HG02981 (cell line): ENCODE results near the gene ZNF22.

ENCODE experiments used
- ATAC-seq: cut with Tn5 transposase; IDR thresholded peaks from one replicate; pipeline ENCODE4 v1.9.1; 2021; ENCODE audit warnings: mild to moderate bottlenecking, moderate library complexity; ENCODE audit not compliant: unreplicated experiment

The ZNF22 gene

DNA sequence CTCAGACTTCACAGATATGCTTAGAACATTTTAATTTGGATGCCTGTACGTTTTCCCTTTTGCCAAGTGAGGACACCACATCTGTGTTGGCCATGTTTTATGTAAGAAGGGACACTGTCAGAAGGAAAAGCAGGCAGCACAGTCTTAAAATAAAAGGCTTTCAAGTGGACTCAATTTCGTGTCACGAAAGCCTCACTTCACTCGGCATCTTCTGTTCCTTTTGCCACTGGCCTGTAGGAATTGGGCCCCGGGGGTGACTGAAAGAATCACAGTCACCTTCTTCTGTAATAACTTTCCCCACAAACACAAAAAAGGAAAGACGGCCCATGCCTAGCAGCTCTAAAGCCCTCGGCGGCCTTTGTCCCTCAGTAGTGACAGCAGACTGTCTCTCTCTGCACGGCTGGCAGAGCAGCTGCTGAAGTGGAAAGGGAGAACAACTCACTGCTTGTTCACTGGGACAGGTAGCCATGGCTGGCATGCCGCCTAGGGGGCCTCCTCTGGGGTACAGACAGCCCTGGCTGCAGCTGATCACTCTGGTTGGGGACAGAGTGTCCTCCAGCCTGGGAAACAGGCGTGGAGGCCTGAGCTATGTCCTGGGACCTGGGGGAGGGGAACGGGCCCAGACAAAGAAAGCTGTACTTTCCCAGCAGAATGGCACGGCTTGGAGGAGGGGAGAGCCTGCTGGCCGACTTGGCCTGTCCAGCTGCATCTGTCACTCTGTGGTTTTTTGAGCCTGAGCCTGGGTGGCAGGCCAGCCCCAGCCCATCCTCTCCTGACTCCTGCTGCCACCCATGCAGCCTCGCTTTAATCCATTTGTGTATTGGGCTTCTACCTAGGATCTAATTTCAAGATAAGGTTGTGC is 36.7 kb upstream of the ZNF22 start:
- ATAC-seq = no peak

DNA sequence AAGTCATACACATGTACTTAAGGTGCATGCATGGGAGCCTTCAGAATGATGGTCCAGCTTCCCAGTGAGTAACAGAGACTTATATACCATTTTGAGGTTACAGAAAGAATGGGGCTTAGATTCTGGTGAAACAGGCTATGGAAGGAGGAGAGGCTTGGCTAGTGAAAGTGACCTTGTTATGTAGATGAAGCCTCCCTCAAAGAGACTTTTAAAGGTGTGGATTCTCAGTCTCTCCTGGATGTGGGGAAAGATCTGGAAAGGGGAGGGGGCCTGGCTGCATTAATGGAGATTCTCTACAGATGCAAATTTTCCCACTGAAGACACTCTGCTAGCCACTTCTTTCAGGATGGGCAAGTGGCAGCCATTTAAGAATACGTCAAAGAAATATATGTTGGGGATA is 35.6 kb upstream of the ZNF22 start:
- ATAC-seq = no peak

DNA sequence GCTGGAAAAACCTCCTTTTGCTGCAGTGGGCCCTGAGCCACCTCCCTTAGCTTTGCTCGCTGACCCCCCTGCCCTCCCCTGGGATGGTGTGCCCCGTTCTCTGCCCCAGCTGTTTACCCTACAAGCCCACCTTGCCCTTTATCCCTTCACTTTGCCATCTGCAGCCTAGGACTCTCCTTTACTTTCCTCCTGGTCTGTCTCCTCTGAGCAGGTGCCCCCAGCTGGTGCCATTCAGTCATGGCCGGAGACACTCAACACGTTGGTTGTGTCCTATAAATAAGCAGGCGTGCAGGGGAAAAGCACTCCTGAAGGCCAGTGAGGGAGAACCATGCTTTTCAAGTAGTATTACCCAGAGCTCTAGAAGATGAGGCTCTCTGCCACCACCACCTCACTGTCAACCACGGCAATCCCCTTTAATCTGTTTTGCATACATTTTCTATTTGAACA is 35.0 kb upstream of the ZNF22 start:
- peak; percentile 38 for ATAC-seq

DNA sequence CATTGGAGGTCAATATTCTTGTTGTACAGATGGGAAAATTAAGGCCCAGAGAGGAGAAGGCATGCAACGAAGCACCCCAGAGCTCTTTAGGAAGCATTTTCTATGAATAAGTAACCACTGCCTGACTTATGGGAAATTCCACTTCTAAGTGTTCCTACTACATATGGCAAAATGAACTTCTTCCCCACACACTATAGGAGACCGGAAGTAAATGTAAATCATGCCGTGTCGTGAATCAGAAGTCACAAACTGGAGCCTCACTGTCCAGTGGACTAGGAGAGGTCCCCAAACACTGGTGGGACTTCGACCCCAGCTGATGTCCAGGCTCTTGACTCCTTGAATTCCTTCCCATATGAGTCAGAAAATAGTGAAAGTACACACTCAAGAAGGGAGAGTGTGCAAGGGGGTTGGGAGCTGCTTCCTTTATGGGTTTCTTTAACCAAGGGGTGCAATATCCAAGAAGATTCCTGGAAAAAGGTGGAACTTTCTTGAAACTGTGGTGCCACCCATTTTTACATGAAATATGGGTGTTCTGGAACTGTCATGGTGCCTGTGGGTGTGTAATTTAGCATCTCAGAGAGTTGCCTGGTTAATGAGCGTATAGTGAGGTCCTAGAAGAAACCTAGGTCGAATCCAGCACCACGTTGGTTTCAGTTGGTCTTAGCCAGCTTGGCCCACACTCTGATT is 34.5 kb upstream of the ZNF22 start:
- ATAC-seq = peak; percentile 30

DNA sequence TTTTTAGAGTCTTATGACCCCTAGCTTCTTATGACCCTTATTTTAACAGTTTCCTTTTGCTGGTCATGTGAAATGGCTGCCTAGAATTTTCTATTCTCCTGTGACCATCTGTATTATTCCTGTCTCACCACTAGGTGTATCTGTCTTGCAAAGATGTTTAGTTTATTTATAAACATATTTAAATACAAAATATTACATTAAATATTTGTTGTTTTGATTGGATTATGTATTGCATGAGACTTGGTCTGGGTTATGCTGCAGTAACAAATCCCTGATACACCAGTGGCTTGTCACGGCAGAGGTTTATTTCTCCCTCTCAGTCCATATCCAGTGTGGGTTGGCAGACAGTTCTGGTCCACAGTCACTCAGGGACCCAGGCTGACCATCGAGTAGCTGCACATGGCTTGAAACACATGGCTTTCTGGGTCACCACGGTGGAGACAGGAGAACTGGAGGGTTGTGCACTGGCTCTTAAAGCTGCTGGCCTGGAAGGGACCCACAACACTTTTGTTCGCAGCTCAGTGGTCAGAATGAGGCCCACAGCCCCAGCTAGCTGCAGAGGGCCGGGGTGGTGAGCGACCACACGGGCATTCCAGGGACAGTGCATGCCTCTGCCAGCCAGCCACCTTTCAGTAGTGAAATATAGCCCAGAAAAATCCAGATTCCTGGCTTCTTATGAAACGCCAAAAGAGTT is 33.8 kb upstream of the ZNF22 start:
- no peak for ATAC-seq

DNA sequence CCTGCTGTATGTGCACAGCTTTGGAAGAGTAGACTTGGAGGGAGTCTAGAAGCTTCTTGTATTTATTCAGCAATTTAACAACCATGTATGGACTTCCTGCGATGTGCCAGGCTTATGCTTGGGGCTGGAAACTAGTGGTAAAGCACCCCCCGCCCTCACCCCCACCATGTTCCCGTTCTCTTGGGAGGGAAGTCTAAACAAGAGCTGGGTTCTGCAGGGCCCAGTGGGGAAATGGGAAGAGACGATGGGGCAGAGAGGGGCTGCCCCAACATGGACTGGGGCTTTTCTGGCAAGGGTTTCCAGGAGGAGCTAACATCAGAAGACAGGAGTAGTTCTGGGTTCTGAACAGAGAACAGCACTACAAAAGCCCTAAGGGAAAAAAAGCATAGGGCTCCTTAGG is 33.1 kb upstream of the ZNF22 start:
- ATAC-seq = no peak

DNA sequence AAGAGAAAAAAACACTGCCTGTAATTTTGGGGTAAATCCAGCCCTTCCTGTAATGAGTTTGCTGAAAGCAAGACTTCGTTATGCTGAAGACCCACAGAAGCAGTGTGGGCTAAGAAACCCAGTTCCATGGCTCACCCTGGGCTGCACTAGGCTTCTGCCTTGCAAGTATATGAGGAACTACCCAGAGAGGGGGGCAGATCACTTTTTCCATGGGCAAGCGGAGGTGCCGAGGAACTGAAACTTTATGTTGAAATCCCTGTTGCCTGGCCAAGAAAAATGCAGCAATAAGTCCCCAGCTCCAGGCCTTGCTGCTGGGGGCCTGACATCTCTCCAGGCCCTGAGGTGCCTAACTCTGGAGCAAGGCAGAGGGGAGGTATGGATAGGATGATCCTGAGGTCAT is 32.6 kb upstream of the ZNF22 start:
- no peak for ATAC-seq

DNA sequence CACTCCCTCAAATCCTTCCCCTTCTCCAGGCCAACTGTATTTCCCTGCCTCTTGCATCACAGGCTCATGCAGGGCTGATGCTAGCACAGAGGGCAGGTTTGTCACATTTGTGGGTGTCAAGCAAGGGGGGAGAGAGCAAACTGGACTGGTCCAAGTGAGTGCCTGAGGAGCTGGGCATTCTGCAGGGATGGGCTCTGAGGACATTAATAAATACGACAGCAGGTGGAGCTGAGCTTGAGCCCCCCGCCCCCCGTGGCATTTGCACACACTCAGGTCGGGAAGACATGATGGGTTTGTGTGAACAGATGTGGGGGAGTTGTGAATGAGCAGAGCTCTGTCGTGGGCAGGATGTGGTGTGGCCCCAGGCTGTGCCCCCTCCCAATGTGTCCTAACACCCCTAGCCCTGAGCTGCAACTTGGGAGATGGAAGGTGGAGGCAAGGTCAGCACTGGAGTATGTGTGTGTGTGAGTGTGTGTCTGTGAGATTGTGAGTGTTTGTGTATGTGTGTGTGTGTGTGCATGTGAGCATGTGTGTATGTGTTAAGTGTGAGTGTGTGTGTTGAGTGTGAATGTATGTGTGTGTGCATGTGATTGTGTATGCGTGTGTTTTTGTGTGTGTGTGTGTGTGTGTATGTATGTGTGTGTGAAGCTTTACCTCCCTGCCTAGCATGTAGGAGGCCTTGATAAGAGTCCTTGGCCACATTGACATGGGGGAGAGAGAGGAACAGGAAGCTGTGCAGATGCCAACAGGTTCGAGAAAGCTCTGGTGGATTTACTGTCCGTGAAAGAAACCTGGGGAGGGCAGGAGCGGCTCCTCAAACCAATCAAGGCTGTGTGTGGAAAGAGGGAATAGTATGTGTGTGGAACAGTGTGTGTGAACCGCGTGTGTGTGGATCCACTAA is 32.0 kb upstream of the ZNF22 start:
- no peak for ATAC-seq

DNA sequence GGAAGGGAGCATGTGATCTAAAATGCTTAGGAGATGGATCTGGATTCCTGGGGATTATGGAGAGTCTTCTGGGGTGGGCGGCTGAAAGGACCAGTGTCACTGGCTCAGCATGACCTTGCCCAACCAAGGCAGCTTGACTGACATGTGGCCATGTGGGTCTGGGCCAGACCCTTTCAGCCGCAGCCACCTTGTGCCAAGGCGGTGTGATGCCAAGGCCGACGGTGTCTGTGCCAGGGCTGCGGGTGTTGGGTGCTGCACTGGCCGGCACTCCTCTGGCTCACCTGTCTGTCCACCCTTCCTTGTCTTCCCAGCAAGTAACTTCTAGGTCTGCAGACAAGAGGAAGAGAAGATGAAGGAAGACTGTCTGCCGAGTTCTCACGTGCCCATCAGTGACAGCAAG is 30.9 kb upstream of the ZNF22 start:
- ATAC-seq = no peak

DNA sequence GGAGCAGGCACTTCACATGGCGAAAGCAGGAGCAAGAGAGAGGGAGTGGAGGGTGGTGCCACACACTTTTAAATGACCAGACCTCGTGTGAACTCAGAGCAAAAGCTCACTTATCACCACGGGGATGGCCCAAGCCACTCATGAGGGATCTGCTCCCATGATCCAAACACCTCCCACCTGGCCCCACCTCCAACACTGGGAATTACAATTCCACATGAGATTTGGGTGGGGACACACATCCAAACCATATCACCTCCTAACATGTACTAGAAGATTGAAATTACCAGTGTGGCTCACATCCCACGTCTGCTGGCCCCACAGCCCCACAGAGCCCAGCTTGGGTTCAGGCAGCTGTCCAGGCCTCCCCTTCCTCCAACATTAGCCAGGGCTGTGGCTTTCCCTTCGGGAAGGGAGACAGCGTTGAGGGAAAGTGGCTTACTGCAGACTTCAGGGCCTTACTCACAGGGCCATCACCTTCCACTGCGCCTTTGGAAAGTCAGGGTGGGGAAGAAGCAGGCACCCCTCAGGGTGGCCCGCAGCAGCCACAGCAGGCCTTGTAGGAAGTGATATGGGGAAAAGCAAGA is 29.8 kb upstream of the ZNF22 start:
- ATAC-seq = no peak

DNA sequence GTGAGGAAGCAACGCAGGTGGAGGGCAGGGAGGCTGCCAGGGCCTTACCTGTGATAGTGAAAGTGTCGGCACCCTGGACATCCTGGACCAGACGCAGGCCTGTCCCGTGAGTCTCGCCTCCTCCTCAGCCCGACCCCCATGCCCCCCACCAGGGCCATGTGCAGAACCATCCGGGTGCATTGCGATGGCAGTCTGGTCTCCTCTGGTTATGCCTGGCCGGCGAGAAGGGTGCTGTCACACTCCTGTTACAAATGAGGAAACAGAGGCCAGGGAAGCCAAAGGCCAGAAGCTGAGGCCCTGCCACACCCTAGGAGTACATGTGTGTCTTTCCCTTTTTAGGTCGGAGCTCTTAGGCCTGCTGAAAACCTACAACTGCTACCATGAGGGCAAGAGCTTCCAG is 29.3 kb upstream of the ZNF22 start:
- no peak for ATAC-seq

DNA sequence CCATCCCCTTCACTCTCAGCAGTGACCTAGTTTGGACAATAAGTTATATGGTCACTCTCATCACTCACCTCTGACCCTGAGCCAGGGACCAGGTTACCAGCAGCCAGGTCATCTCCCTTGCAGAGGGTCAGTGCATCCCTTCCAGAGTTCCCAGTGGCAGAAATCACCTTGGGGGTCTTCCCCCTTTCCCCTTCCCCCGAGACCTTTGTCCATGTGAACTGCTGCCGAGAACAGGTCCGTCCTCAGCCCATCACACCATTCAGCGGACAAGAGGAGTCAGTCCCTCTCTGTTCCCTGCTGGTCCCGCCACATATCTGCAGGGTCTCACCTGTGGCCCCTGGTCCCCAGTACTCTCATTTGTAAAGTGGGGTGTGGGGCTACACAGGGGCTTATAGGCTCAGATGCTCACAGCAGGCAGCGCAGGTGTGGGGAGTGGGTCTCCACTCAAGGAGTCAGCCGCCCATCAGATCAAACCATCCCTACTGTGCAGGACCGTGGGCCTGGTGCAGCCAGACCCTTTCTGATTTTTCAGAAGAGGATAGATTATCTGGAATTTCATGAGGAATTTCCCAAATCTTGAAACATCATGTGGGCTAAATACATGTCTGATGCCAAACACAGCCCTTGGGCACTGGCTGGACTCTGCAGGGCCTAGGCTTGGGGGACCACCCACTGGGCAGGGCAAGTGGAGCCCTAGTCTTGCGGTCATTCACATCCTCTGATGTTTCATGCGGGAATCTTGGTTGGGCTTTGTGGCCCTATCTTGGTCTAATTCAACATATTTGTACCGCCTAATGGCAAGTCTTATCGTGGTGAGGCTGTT is 28.6 kb upstream of the ZNF22 start:
- no peak for ATAC-seq

DNA sequence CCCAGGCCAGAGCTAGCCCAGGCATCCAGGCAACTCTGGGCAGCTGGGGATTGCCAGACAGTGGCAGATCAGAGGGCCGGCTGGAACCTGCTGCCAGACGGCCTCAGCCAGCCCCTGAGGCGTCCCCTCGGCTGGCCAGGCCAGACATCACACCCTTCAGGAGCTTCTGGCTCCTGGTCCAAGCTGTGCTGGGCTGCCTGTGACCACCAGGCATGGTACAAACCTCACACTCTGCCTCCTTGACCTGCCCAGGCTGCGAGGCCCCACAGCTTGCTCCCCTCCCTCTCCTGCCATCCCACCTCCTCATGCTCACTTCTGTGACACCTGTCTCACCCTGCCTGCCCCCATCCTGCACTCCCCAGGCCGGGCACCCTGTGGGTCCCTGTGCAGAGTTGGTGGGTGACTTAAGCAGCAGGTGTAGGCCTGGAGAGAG is 27.8 kb upstream of the ZNF22 start:
- no peak for ATAC-seq

DNA sequence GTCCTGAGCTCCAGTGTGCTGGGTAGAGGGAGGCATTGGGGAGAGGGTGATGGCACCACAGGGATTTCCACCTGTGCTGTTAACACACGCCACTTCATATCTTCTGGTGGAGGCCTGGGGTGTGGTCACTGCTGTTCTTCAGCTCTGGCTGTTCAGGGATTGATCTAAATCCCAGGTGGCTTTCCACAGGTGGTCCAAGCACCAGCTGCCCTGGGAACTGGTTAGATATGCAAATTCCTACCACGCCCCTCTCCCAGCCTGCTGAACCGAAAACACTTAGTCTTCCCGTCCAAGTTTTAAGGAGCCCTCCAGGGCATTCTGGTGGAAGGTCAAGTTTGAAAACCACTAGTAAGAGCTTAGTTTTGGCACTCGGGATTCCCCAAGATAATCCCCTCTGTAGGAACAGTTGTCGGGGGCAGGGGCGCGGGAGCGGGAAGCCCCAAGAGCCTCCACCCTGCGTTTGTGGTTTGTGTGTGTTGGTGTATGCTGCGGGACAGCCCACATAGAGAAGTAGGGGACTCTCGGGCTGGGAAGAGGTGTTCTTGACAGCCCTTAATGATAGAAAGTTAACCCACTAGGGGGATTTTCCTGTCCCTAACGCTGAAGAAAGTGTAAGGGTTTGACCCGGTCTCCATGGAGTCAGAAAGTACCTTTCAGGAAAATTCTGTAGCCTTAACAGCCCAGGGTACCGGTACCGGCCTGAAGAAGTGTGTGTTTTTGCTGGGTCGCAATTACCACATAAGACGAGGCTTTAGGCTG is 27.2 kb upstream of the ZNF22 start:
- peak; percentile 20 for ATAC-seq

DNA sequence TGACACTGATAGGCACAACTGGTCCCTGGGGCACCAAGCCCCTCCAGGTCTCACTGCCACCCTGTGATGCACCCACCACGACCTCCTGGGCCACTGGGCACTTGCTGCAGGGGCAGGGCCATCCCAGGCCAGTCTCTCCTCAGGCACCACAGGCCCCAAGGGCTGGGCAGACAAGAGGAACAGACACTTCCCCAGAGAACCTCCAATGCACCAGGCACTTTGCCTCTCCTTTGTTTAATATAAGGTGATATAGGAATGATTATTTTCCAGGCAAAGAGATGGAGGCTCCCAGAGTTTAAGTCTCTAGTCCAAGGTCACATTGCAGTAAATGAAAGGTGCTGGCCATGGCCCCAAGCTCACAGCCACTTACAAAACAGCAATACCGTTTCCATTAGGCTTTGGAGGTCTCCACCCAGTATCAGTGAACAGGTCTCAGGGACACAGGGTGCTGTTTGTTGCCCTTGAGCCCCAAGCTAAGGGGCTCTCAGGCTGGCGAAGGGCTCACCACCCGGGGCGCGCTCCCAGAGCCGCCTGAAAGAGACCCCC is 26.6 kb upstream of the ZNF22 start:
- ATAC-seq = peak; percentile 6

DNA sequence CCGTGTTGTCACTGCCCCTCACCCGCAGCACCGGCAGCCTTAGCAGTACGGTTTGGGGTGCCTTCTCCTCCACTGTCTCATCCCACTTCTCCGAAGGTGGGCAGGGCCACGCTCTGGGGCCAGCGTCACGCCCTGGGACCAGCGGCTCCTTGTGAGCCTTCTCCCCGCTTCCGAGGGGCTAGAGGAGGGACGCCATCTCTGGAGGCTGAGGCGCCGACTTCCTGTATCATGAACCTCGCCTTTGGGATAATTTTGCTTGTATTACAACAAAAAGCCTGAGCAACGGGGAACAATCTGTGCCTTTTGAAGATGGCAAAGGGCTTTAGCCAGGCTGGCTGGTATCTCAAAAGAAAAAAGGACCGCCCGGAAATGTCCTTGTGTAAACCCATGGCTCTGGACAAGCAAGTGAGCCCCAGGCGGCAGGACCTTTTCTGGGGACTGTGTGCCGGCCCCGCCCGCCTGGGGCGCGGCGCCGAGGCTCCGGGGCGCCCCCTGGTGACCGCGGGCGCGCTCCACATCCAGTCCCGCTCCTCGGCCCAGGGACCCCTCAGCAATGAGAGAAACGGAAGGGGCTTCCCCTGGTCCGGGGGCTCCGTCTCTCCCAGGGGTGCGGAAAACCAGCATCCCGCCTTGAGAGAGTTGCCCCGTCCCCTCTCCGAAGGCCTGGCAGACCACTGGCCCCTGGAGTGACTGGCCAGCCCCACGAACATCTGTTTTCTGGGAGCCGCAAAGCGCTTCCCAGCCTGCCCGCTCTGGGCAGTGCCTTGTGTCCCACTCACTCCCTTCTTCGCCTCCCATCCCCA is 25.9 kb upstream of the ZNF22 start:
- ATAC-seq = peak; percentile 68

DNA sequence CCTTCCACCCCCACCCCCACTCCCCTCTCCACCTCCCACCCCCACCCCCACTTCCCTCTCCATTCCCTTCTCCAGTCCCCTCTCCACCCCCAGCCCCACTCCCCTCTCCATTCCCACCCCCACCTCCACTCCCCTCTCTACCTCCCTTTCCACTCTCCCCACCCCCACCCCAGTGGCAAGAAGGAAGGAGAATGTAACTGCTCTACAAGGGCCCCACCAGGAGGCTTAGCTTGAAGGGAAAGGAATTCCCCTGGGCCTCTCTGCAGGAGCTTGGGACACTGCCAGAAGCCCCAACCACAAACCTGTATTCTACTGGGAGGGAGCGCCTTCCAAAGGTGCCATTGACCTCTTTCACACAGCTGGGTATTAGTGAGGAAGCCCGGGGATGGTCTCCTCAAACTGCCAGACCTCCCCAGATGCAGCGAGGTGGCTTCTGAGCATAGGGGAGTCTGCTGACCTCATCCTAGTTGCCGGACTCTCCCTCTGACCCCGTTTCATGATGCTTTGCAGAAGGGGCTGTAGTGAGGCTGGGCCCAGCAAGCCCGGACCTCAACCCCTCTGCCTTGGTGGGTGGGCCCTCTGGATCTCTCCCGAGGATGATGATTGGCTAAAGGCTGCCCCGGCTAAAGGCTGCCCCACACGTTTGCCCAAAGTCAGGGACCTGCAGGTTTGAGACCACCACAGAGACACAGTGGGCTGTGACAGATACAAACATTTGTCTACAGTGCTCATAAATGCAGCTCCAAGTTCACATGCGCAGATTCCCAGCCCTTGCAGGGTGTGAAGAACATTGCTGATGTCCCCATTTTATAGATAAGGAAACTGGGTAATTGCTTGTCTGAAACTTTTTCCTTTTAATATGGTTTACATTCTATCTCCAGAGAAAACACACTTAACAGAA is 25.0 kb upstream of the ZNF22 start:
- ATAC-seq = no peak
